A673 (cell line): Measurements from ENCODE around the gene SLC41A2. TPM values are rescaled to one million over a fixed set of nuclear protein-coding genes. Genes with fewer than 3 reads are reported as not detected.

Experiments
- BruUV-seq: library from RNA; stranded (reverse); fragments of 400-500 nt; replicated peaks from 2 replicates; lab custom pipeline; 2021; lab: Mats Ljungman, UMichigan
- CTCF ChIA-PET: fragments of 300-600 bp; sonication (Branson Sonifier 250); formaldehyde crosslinking; loops from one replicate; lab custom pipeline; 2022; ENCODE audit warnings: antibody characterized with exemption; lab: Charles Lee
- POLR2A ChIA-PET: fragments of 300-600 bp; sonication (Branson Sonifier 250); formaldehyde crosslinking; loops from one replicate; lab custom pipeline; 2022; ENCODE audit warnings: antibody characterized with exemption; ENCODE audit not compliant: low non-redundant PET; lab: Charles Lee
- DNase-seq: peaks from one replicate; pipeline ENCODE4 v3.0.0-alpha.2; 2015; ENCODE audit warnings: low spot score
- H3K27ac ChIP-seq: fragments of 200-600 bp; sonication (generic); 2 replicates; pipeline ENCODE4 v1.5.1; 2016; ENCODE audit warnings: mixed run types, low read depth, mild to moderate bottlenecking, mixed read lengths, antibody characterized with exemption, low read length; ENCODE audit not compliant: poor library complexity, severe bottlenecking
- H3K27me3 ChIP-seq: fragments of 200-600 bp; sonication (generic); replicated peaks from 2 replicates; pipeline ENCODE4 v1.6.1; 2017; ENCODE audit warnings: mixed run types, low read depth, mild to moderate bottlenecking, mixed read lengths, antibody characterized with exemption, low read length; ENCODE audit not compliant: insufficient read depth, poor library complexity
- H3K36me3 ChIP-seq: fragments of 200-600 bp; sonication (generic); 2 replicates; pipeline ENCODE4 v1.6.1; 2016; ENCODE audit warnings: mixed run types, mild to moderate bottlenecking, mixed read lengths, antibody characterized with exemption, low read length; ENCODE audit not compliant: insufficient read depth, poor library complexity, severe bottlenecking
- H3K4me1 ChIP-seq: fragments of 200-600 bp; sonication (generic); 2 replicates; pipeline ENCODE4 v1.6.1; 2017; ENCODE audit warnings: mixed run types, mild to moderate bottlenecking, mixed read lengths, antibody characterized with exemption, low read length; ENCODE audit not compliant: insufficient read depth, poor library complexity, severe bottlenecking
- H3K4me3 ChIP-seq: fragments of 200-600 bp; sonication (generic); 2 replicates; pipeline ENCODE4 v1.5.1; 2016; ENCODE audit warnings: low read depth, mixed run types, mild to moderate bottlenecking, mixed read lengths, low read length; ENCODE audit not compliant: poor library complexity, severe bottlenecking
- H3K9me3 ChIP-seq: fragments of 200-600 bp; sonication (generic); 2 replicates; pipeline ENCODE4 v1.6.1; 2016; ENCODE audit warnings: mixed run types, low read depth, mild to moderate bottlenecking, mixed read lengths, antibody characterized with exemption, low read length; ENCODE audit not compliant: poor library complexity, severe bottlenecking
- EZH2 ChIP-seq: fragments of 200-600 bp; sonication (generic); IDR thresholded peaks from 2 replicates; pipeline ENCODE4 v1.6.1; 2017; ENCODE audit warnings: borderline replicate concordance, low read depth, mild to moderate bottlenecking, mixed read lengths, antibody characterized with exemption, low read length; ENCODE audit not compliant: poor library complexity, severe bottlenecking
- intact Hi-C: fragments of 100-400 bp; cut with micrococcal nuclease; formaldehyde crosslinking; loops from one replicate; pipeline ENCODE4 v1.10.0; 2022; ENCODE audit not compliant: unreplicated experiment
- total RNA-seq: library from RNA; stranded (reverse); gene quantifications from 2 replicates; pipeline ENCODE4 v1.2.3, GENCODE V29; 2021
- TF ChIP-seq, protein P1 (sequence below): fragments of 300-800, 200-600 bp; sonication (generic); conservative IDR thresholded peaks from 2 replicates; pipeline ENCODE4 v1.5.1; 2017; ENCODE audit warnings: low read depth, mild to moderate bottlenecking, antibody characterized with exemption, low read length, moderate library complexity, mixed read lengths

SLC41A2 gene
- total RNA-seq, 1 experiment from 2014 or later, result 0.24 TPM

- ChIA-PET CTCF (no interaction called here), POLR2A (no interaction called here)
- no peaks in the 10 kb centered on the region for H3K4me1 ChIP-seq
- H3K36me3 ChIP-seq, result no peaks in the 10 kb centered on the region
- peaks cover 5% of the 10 kb centered on the region for H3K27me3 ChIP-seq
- BruUV-seq, result no TSS peak
- no peak for DNase-seq
- no peak overlapping the region for H3K4me3 ChIP-seq
- no peak overlapping the region for H3K27ac ChIP-seq
- intact Hi-C loops, result no loop called here
- no peaks in the 10 kb centered on the region for H3K9me3 ChIP-seq
- no peak for TF ChIP-seq EZH2
- TF ChIP-seq, protein P1, sequence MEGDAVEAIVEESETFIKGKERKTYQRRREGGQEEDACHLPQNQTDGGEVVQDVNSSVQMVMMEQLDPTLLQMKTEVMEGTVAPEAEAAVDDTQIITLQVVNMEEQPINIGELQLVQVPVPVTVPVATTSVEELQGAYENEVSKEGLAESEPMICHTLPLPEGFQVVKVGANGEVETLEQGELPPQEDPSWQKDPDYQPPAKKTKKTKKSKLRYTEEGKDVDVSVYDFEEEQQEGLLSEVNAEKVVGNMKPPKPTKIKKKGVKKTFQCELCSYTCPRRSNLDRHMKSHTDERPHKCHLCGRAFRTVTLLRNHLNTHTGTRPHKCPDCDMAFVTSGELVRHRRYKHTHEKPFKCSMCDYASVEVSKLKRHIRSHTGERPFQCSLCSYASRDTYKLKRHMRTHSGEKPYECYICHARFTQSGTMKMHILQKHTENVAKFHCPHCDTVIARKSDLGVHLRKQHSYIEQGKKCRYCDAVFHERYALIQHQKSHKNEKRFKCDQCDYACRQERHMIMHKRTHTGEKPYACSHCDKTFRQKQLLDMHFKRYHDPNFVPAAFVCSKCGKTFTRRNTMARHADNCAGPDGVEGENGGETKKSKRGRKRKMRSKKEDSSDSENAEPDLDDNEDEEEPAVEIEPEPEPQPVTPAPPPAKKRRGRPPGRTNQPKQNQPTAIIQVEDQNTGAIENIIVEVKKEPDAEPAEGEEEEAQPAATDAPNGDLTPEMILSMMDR, result no peak
Measured at GRCh38 chr12:104925501-104925900, 32.6 kb downstream of the SLC41A2 start.

- no peak for DNase-seq
- Histone ChIP-seq H3K27me3 (no peaks in the 10 kb centered on the region), H3K9me3 (no peaks in the 10 kb centered on the region), H3K4me3 (no peak overlapping the region), H3K36me3 (no peaks in the 10 kb centered on the region), H3K4me1 (no peaks in the 10 kb centered on the region), H3K27ac (no peak overlapping the region)
- POLR2A ChIA-PET, result no interaction called here
- CTCF ChIA-PET, result no interaction called here
- intact Hi-C loops, result no loop called here
- no TSS peak for BruUV-seq
- no peak for TF ChIP-seq EZH2
Measured at GRCh38 chr12:104921340-104921739, 36.8 kb downstream of the SLC41A2 start.

- POLR2A ChIA-PET, result no interaction called here
- intact Hi-C loops, result no loop called here
- H3K4me3 ChIP-seq, result no peak overlapping the region
Measured at GRCh38 chr12:104911942-104912341, 46.1 kb downstream of the SLC41A2 start.

More at GRCh38 chr12:104911942-104912341, 46.1 kb downstream of the SLC41A2 start:
- no peaks in the 10 kb centered on the region for H3K9me3 ChIP-seq
- TF ChIP-seq, protein P1, result no peak
- TF ChIP-seq EZH2, result no peak
- H3K27me3 ChIP-seq, result no peaks in the 10 kb centered on the region
- no peaks in the 10 kb centered on the region for H3K36me3 ChIP-seq
- BruUV-seq, result no TSS peak
- DNase-seq, result no peak
- H3K4me1 ChIP-seq, result no peaks in the 10 kb centered on the region
- CTCF ChIA-PET, result no interaction called here
- H3K27ac ChIP-seq, result no peak overlapping the region
